GM23338 (cell line): ENCODE data around the gene TSC22D3. TPM values are rescaled to one million over a fixed set of nuclear protein-coding genes. Genes with fewer than 3 reads are reported as not detected.

Source experiments
- EZH2phosphoT487 ChIP-seq: fragments of 200-600 bp; sonication (generic); IDR thresholded peaks from one replicate; pipeline ENCODE4 v1.8.1; 2018; ENCODE audit warnings: antibody characterized with exemption; ENCODE audit not compliant: unreplicated experiment
- JUNB ChIP-seq: IDR thresholded peaks from one replicate; pipeline ENCODE4 v1.6.1; 2016; ENCODE audit warnings: antibody characterized with exemption; ENCODE audit not compliant: unreplicated experiment
- ZNF331 ChIP-seq: fragments of 250-450 bp; sonication (Bioruptor Pico); IDR thresholded peaks from 2 replicates; pipeline ENCODE4 v1.5.0; 2020; ENCODE audit warnings: low read depth, mild to moderate bottlenecking, moderate library complexity
- polyA plus RNA-seq: library from polyadenylated mRNA; unstranded; fragments of >200 nt; fragmentation: Nextera tagmentation; extraction: Ambion mirVana; gene quantifications from 2 replicates; pipeline ENCODE4 v1.2.1, GENCODE V29; 2016
- total RNA-seq: library from RNA; depleted of rRNA; stranded (reverse); fragments of >200 nt; shearing (Covaris generic); gene quantifications from 2 replicates; pipeline ENCODE4 v1.2.3, GENCODE V29; 2014
- TF ChIP-seq, protein P1 (sequence below): fragments of 250-450 bp; sonication (Bioruptor Pico); IDR thresholded peaks from 2 replicates; pipeline ENCODE4 v1.5.0; 2020; ENCODE audit warnings: mild to moderate bottlenecking, moderate library complexity
- TF ChIP-seq, protein P2 (sequence below): IDR thresholded peaks from one replicate; pipeline ENCODE4 v1.6.1; 2018; ENCODE audit warnings: antibody characterized with exemption; ENCODE audit not compliant: unreplicated experiment
- TF ChIP-seq, protein P3 (sequence below), 2 experiments: fragments of 200-600 bp in 1 of 2; sonication (generic) in 1 of 2; conservative IDR thresholded peaks; 2 replicates each; pipeline versions ENCODE4 v1.5.1 to v1.6.1; 2016 to 2017; ENCODE audit warnings: antibody characterized with exemption in 2 of 2, low read depth in 2 of 2, mild to moderate bottlenecking in 2 of 2, moderate library complexity in 1 of 2

Gene TSC22D3
- total and polyA plus RNA-seq, 2 experiments from 2014 or later, result 12.6 to 20.0 TPM

DNA sequence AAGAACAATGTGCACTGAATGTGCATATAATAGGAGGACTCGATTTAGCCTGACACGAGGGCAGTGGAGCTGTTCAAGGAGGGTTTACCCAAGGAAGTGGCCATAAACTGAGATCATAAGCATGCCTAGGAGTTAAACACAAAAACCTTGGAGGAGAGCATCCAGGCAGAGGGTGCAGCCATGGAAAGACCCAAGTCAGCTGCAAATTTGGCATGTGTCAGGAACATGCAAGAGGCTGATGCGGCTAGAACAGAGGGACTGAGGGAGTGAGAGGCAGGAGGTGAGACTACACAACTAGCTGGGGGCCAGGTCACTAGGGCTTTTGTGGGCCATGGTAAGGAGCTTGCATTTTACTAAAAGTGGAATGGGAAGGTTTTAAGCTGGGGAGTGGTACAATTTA, 91.7 kb downstream of the TSC22D3 start (continued):
- TF ChIP-seq, protein P1, sequence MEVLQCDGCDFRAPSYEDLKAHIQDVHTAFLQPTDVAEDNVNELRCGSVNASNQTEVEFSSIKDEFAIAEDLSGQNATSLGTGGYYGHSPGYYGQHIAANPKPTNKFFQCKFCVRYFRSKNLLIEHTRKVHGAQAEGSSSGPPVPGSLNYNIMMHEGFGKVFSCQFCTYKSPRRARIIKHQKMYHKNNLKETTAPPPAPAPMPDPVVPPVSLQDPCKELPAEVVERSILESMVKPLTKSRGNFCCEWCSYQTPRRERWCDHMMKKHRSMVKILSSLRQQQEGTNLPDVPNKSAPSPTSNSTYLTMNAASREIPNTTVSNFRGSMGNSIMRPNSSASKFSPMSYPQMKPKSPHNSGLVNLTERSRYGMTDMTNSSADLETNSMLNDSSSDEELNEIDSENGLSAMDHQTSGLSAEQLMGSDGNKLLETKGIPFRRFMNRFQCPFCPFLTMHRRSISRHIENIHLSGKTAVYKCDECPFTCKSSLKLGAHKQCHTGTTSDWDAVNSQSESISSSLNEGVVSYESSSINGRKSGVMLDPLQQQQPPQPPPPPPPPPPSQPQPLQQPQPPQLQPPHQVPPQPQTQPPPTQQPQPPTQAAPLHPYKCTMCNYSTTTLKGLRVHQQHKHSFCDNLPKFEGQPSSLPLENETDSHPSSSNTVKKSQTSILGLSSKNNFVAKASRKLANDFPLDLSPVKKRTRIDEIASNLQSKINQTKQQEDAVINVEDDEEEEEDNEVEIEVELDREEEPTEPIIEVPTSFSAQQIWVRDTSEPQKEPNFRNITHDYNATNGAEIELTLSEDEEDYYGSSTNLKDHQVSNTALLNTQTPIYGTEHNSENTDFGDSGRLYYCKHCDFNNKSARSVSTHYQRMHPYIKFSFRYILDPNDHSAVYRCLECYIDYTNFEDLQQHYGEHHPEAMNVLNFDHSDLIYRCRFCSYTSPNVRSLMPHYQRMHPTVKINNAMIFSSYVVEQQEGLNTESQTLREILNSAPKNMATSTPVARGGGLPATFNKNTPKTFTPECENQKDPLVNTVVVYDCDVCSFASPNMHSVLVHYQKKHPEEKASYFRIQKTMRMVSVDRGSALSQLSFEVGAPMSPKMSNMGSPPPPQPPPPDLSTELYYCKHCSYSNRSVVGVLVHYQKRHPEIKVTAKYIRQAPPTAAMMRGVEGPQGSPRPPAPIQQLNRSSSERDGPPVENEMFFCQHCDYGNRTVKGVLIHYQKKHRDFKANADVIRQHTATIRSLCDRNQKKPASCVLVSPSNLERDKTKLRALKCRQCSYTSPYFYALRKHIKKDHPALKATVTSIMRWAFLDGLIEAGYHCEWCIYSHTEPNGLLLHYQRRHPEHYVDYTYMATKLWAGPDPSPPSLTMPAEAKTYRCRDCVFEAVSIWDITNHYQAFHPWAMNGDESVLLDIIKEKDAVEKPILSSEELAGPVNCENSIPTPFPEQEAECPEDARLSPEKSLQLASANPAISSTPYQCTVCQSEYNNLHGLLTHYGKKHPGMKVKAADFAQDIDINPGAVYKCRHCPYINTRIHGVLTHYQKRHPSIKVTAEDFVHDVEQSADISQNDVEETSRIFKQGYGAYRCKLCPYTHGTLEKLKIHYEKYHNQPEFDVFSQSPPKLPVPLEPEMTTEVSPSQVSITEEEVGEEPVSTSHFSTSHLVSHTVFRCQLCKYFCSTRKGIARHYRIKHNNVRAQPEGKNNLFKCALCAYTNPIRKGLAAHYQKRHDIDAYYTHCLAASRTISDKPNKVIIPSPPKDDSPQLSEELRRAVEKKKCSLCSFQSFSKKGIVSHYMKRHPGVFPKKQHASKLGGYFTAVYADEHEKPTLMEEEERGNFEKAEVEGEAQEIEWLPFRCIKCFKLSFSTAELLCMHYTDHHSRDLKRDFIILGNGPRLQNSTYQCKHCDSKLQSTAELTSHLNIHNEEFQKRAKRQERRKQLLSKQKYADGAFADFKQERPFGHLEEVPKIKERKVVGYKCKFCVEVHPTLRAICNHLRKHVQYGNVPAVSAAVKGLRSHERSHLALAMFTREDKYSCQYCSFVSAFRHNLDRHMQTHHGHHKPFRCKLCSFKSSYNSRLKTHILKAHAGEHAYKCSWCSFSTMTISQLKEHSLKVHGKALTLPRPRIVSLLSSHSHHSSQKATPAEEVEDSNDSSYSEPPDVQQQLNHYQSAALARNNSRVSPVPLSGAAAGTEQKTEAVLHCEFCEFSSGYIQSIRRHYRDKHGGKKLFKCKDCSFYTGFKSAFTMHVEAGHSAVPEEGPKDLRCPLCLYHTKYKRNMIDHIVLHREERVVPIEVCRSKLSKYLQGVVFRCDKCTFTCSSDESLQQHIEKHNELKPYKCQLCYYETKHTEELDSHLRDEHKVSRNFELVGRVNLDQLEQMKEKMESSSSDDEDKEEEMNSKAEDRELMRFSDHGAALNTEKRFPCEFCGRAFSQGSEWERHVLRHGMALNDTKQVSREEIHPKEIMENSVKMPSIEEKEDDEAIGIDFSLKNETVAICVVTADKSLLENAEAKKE (CRISPR knock-in tag), result no peak
- TF ChIP-seq, protein P2, sequence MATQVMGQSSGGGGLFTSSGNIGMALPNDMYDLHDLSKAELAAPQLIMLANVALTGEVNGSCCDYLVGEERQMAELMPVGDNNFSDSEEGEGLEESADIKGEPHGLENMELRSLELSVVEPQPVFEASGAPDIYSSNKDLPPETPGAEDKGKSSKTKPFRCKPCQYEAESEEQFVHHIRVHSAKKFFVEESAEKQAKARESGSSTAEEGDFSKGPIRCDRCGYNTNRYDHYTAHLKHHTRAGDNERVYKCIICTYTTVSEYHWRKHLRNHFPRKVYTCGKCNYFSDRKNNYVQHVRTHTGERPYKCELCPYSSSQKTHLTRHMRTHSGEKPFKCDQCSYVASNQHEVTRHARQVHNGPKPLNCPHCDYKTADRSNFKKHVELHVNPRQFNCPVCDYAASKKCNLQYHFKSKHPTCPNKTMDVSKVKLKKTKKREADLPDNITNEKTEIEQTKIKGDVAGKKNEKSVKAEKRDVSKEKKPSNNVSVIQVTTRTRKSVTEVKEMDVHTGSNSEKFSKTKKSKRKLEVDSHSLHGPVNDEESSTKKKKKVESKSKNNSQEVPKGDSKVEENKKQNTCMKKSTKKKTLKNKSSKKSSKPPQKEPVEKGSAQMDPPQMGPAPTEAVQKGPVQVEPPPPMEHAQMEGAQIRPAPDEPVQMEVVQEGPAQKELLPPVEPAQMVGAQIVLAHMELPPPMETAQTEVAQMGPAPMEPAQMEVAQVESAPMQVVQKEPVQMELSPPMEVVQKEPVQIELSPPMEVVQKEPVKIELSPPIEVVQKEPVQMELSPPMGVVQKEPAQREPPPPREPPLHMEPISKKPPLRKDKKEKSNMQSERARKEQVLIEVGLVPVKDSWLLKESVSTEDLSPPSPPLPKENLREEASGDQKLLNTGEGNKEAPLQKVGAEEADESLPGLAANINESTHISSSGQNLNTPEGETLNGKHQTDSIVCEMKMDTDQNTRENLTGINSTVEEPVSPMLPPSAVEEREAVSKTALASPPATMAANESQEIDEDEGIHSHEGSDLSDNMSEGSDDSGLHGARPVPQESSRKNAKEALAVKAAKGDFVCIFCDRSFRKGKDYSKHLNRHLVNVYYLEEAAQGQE, result no peak
- TF ChIP-seq JUNB (no peak), EZH2phosphoT487 (no peak), ZNF331 (CRISPR knock-in tag) (no peak)
- TF ChIP-seq, protein P3, sequence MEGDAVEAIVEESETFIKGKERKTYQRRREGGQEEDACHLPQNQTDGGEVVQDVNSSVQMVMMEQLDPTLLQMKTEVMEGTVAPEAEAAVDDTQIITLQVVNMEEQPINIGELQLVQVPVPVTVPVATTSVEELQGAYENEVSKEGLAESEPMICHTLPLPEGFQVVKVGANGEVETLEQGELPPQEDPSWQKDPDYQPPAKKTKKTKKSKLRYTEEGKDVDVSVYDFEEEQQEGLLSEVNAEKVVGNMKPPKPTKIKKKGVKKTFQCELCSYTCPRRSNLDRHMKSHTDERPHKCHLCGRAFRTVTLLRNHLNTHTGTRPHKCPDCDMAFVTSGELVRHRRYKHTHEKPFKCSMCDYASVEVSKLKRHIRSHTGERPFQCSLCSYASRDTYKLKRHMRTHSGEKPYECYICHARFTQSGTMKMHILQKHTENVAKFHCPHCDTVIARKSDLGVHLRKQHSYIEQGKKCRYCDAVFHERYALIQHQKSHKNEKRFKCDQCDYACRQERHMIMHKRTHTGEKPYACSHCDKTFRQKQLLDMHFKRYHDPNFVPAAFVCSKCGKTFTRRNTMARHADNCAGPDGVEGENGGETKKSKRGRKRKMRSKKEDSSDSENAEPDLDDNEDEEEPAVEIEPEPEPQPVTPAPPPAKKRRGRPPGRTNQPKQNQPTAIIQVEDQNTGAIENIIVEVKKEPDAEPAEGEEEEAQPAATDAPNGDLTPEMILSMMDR (conservative IDR thresholded peaks at IDR 0.05; ENCODE audit: low read depth in 2 of 2), result no peak
